Measurements from ENCODE around the gene NRG2. TPM values are rescaled to one million over a fixed set of nuclear protein-coding genes. Genes with fewer than 3 reads are reported as not detected.

Gene NRG2
- total RNA-seq, 4 donors from 2014 or later, result 4.5 to 7.0 (median 5.4) TPM

DNA sequence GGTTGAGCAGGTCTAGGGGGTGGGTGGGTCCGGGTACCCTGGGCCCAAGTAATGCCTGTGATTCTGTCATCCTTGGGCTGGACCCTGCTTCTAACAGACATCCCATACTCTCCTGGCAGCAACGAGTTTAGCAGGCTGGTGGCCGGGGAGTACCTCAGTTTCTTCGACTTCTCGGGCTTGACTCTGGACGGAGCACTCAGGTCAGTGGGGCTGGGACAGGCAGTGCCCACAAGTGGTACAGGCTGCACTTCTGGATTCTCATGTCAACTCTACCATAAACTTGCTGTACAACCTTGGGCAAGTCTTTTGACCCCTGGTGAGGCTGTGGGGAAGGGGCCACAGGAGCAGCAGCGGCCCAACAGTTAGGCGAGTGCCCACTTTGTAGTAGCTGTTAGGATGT, 225.7 kb downstream of the NRG2 start:
- Histone ChIP-seq H3K27ac (no peak overlapping the region), H3K36me3 (no peaks in the 10 kb centered on the region), H3K4me1 (no peaks in the 10 kb centered on the region), H3K4me3 (no peak overlapping the region), H3K9me3 (no peaks in the 10 kb centered on the region), H3K27me3 (no peaks in the 10 kb centered on the region)
- DNase-seq (ENCODE audit: low spot score in 2 of 2), result no peak
- TF ChIP-seq, protein P1, sequence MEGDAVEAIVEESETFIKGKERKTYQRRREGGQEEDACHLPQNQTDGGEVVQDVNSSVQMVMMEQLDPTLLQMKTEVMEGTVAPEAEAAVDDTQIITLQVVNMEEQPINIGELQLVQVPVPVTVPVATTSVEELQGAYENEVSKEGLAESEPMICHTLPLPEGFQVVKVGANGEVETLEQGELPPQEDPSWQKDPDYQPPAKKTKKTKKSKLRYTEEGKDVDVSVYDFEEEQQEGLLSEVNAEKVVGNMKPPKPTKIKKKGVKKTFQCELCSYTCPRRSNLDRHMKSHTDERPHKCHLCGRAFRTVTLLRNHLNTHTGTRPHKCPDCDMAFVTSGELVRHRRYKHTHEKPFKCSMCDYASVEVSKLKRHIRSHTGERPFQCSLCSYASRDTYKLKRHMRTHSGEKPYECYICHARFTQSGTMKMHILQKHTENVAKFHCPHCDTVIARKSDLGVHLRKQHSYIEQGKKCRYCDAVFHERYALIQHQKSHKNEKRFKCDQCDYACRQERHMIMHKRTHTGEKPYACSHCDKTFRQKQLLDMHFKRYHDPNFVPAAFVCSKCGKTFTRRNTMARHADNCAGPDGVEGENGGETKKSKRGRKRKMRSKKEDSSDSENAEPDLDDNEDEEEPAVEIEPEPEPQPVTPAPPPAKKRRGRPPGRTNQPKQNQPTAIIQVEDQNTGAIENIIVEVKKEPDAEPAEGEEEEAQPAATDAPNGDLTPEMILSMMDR (IDR thresholded peaks at IDR 0.05), result no peak
- TF ChIP-seq EP300 (IDR thresholded peaks at IDR 0.05) (no peak), POLR2AphosphoS5 (IDR thresholded peaks at IDR 0.05) (no peak), POLR2A (IDR thresholded peaks at IDR 0.05) (no peak)
- WGBS, result 84% methylated on average over 3 of the region's 8 CpGs

DNA sequence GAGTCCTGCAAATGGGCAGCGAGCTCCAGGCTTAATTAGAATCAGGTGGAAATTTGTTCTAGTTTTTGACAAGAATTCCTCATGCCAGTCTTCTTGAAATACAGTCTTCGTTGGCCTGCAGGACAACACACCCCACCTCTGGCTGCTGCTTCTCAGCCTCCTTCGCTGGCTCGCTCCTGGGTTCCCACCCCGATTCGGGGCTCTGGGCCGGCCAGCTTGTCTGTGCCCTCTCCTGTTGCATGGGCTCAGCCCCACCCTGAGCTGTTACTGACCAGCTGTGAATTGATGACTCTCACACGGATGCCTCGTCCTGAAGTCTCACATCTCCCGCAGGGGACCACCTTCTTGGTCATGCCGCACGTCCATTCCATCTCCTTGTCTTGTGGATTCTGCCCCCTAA, 226.5 kb downstream of the NRG2 start:
- no peak for DNase-seq (ENCODE audit: low spot score in 2 of 2)
- WGBS, result 73% methylated on average over 12 of the region's 12 CpGs
- Histone ChIP-seq H3K36me3 (no peaks in the 10 kb centered on the region), H3K4me1 (no peaks in the 10 kb centered on the region), H3K4me3 (no peak overlapping the region), H3K27ac (no peak overlapping the region), H3K9me3 (no peaks in the 10 kb centered on the region), H3K27me3 (no peaks in the 10 kb centered on the region)
- no peak for TF ChIP-seq EP300 (IDR thresholded peaks at IDR 0.05)
- TF ChIP-seq POLR2A (IDR thresholded peaks at IDR 0.05), result no peak
- TF ChIP-seq POLR2AphosphoS5 (IDR thresholded peaks at IDR 0.05), result no peak
- TF ChIP-seq, protein P1 (IDR thresholded peaks at IDR 0.05), result no peak

DNA sequence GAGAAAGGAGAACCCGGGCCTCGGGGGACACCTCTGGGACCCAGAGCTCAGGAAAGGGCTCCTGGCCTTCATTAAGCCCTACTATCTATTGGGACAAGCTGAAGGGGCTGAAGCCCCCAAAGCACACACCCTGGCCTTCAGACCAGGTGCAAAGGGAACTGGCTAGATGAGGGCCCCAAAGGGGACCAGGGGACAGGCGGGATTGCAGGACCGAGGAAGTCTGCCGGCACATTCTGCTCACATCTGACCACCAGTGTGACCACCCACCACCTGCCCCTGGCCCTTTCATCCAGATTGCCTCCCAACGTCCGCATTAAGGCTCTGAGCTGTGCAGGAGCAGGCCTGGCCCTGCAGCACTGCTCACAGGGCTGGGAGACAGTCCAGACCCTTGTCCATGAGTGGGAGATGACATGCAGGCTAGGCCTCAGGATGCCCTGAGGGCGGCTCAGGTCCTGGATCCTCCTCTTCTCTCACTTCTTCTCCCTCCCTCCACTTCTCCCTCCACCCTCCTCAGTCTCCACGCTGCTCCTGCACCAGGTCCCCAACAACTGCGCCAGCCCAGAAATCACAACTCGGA, 228.3 kb downstream of the NRG2 start:
- Histone ChIP-seq H3K27ac (no peak overlapping the region), H3K36me3 (no peaks in the 10 kb centered on the region), H3K4me3 (no peak overlapping the region), H3K27me3 (no peaks in the 10 kb centered on the region), H3K9me3 (no peaks in the 10 kb centered on the region), H3K4me1 (no peaks in the 10 kb centered on the region)
- no peak for TF ChIP-seq POLR2AphosphoS5 (IDR thresholded peaks at IDR 0.05)
- no peak for TF ChIP-seq EP300 (IDR thresholded peaks at IDR 0.05)
- no peak for TF ChIP-seq POLR2A (IDR thresholded peaks at IDR 0.05)
- TF ChIP-seq, protein P1 (IDR thresholded peaks at IDR 0.05), result no peak
- 97% methylated on average over 11 of the region's 11 CpGs for WGBS
- no peak for DNase-seq (ENCODE audit: low spot score in 2 of 2)

DNA sequence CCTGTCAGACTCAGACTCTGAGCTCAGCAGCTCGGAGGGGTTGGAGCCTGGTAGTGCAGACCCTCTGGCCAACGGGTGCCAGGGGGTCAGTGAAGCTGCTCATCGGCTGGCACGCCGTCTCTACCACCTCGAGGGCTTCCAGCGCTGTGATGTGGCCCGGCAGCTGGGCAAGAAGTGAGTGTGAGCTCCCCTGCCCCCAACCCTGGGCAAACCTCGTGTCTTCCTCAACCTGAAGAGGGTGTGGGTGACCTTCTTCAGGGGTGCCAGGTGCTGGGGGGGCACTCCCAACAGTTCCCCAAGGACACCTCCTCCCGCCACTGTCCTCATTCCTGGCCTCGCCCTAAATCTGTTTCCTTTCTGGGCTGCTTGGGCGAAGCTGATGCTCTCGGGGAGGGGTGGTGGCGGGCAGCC, 228.9 kb downstream of the NRG2 start:
- H3K9me3 ChIP-seq, result no peaks in the 10 kb centered on the region
- H3K4me1 ChIP-seq, result no peaks in the 10 kb centered on the region
- H3K4me3 ChIP-seq, result no peak overlapping the region
- TF ChIP-seq POLR2AphosphoS5 (IDR thresholded peaks at IDR 0.05) (no peak), POLR2A (IDR thresholded peaks at IDR 0.05) (no peak), EP300 (IDR thresholded peaks at IDR 0.05) (no peak)
- TF ChIP-seq, protein P1 (IDR thresholded peaks at IDR 0.05), result no peak
- no peak overlapping the region for H3K27ac ChIP-seq
- DNase-seq (ENCODE audit: low spot score in 2 of 2), result no peak
- no peaks in the 10 kb centered on the region for H3K27me3 ChIP-seq
- H3K36me3 ChIP-seq, result no peaks in the 10 kb centered on the region
- WGBS, result 90% methylated on average over 5 of the region's 14 CpGs

DNA sequence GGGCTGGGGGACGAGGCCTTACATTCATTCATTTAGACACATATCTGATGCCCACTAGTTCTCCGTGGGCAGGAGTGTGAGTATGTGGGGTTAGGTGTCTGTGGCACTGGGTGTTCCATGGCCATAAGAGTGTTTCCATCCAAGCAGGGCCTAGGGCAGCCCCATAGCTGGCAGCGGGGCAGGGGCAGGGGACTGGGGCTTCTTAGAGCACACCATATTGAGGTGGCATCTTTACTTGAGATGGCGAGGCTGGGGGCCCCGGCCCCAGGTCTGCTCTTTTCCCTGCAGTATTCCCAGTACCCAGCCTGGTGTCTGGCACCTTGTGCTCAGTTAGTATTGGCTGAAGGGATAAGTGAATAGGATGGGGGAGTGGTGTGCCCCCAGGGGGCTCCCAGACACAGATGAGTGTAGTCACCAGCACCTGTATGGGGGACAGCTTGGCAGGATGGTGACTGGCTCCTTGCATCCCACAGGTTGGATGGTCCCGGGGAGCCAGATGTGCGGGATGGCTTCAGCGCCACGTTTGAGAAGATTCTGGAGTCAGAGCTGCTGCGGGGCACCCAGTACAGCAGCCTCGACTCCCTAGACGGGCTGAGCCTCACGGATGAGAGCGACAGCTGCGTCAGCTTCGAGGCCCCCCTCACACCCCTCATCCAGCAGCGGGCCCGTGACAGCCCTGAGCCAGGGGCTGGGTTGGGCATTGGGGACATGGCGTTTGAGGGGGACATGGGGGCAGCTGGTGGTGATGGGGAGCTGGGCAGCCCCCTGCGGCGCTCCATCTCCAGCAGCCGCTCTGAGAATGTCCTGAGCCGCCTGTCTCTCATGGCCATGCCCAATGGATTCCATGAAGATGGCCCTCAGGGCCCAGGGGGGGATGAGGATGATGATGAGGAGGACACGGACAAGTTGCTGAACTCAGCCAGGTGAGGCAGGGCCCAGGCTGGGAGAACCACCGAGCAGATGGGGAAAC, 230.0 kb downstream of the NRG2 start:
- Histone ChIP-seq H3K27ac (no peak overlapping the region), H3K36me3 (no peaks in the 10 kb centered on the region), H3K4me3 (no peak overlapping the region), H3K4me1 (no peaks in the 10 kb centered on the region), H3K9me3 (no peaks in the 10 kb centered on the region), H3K27me3 (no peaks in the 10 kb centered on the region)
- no peak for DNase-seq (ENCODE audit: low spot score in 2 of 2)
- TF ChIP-seq POLR2A (IDR thresholded peaks at IDR 0.05) (no peak), POLR2AphosphoS5 (IDR thresholded peaks at IDR 0.05) (no peak), EP300 (IDR thresholded peaks at IDR 0.05) (no peak)
- TF ChIP-seq, protein P1 (IDR thresholded peaks at IDR 0.05), result no peak
- WGBS, result 94% methylated on average over 12 of the region's 25 CpGs
